Measurements from ENCODE around the gene MINAR1. TPM values are rescaled to one million over a fixed set of nuclear protein-coding genes. Genes with fewer than 3 reads are reported as not detected.
A peak's percentile ranks its signal among the peaks of the same experiment; 100 is the strongest.

The MINAR1 gene, protein sequence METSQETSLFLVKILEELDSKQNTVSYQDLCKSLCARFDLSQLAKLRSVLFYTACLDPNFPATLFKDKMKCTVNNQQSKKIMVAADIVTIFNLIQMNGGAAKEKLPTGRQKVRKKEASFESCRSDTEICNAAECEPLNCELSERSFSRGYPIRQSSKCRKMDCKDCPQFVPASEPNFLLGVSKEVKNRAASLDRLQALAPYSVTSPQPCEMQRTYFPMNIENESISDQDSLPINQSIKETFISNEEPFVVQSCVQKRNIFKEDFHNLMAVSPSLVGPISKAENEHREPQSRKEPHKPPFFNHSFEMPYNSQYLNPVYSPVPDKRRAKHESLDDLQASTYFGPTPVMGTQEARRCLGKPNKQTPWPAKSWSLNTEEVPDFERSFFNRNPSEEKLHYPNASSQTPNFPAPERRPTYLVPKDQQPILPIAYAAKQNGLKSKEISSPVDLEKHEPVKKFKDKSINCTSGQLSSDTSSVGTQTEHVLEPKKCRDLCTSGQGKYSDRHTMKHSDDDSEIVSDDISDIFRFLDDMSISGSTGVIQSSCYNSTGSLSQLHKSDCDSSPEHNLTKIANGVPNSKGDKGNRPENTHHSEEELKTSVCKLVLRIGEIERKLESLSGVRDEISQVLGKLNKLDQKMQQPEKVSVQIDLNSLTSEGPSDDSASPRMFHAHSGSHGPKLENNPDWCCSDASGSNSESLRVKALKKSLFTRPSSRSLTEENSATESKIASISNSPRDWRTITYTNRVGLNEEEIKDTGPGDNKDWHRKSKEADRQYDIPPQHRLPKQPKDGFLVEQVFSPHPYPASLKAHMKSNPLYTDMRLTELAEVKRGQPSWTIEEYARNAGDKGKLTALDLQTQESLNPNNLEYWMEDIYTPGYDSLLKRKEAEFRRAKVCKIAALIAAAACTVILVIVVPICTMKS
- total RNA-seq, result under 1 TPM; 0.50 to 0.58 TPM
- 1 to 10 TPM in 1 of 6 donors, under 1 TPM in 5; 0.51 to 1.0 (median 0.81) TPM for polyA plus RNA-seq (ENCODE audit: insufficient read length in 6 of 6)
- long read RNA-seq, donor 1, result 0 reads
- long read RNA-seq, donor 2, result 0 reads
- long read RNA-seq, donor 3, result 0 reads
- long read RNA-seq, donor 4, result 0 reads
- long read RNA-seq, donor 5, result 0 reads
- long read RNA-seq, donor 6, result 0 reads
- long read RNA-seq, donor 7, result 0 reads
- long read RNA-seq, donor 8, result 0 reads
- long read RNA-seq, donor 9, result 0 reads
- long read RNA-seq, donor 10, result 0 reads
- long read RNA-seq, donor 11, result 0 reads
- long read RNA-seq, donor 12, result 0 reads

DNA sequence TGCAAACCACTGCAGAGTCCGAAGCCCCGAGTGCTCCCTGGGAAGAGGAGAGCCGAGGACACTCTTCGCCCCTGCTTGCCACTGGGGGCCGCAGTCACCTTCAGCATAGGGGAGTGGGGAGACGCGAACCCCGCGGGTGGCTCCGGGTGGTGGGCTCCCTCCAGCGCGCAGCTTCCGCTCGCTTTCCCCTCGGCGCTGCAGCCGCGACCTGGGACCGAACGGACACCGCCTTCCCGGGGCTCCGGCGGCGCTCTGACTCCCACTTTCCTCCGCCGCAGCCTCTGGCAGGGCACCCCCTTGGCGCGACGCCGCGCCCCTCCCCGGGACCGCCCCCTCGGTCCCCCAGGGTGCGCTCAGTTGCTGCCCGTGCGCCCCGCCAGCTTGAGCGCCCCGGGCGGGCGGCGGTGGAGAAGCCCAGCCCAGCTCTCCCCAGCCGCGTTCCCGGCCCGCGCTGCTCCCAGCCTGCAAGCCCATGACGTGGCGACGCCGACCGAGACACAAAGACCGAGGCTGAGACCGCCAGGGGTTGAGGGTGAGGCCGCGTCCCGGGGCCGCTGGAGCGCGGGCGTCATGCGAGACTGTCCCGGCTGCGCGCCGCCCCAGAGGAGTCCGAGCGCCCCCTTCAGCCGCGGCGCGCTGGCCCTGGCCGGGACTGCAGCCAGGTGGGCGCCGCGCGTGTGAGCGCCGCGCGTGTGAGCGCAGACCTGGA, at the start of gene MINAR1:
TSS of gene MINAR1 (plus strand) at position 701 of the 709 bp plus-strand sequence. CDS start 23,812 bp downstream, outside the sequence.
- peaks cover 0 to 18% of the 10 kb centered on the region in 2 donors for H3K4me1 ChIP-seq
- H3K9me3 ChIP-seq, result no peaks in the 10 kb centered on the region
- H3K27ac ChIP-seq, result no peak within 1 kb of the TSS
- H3K27me3 ChIP-seq, result peaks cover 58 to 96% of the 10 kb centered on the region in 2 donors
- ATAC-seq (peak; percentile 78), DNase-seq (peak in 3 of 4 donors; percentile 23 to 77 (median 30))
- H3K36me3 ChIP-seq, result no peaks in the 10 kb centered on the region
- intact Hi-C loops (cut with DNase I), result no loop called here
- TF ChIP-seq, protein P1, sequence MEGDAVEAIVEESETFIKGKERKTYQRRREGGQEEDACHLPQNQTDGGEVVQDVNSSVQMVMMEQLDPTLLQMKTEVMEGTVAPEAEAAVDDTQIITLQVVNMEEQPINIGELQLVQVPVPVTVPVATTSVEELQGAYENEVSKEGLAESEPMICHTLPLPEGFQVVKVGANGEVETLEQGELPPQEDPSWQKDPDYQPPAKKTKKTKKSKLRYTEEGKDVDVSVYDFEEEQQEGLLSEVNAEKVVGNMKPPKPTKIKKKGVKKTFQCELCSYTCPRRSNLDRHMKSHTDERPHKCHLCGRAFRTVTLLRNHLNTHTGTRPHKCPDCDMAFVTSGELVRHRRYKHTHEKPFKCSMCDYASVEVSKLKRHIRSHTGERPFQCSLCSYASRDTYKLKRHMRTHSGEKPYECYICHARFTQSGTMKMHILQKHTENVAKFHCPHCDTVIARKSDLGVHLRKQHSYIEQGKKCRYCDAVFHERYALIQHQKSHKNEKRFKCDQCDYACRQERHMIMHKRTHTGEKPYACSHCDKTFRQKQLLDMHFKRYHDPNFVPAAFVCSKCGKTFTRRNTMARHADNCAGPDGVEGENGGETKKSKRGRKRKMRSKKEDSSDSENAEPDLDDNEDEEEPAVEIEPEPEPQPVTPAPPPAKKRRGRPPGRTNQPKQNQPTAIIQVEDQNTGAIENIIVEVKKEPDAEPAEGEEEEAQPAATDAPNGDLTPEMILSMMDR (IDR thresholded peaks at IDR 0.05), result no peak
- H3K4me3 ChIP-seq, result peak within 1 kb of the TSS; percentile 24 to 31

DNA sequence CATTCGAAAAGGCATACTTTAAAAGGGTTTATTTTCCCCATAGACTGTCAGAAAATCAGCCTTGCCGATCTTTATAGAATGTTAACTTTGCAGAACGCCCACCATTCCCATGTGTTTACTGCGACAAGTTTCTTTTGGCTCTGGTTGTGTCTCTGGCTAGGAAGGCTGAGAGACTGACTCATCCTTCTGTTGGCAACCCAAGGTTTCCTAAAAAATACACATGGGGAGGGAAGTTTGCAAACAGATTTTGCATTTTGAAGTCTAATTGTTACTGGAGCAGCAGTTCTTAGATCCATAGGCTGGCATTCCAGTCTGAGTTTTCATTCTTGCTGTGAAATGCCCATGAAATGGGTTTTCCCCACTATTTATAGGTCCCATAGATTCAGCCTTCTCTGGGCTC, 37.9 kb upstream of the MINAR1 start:
- TF ChIP-seq, protein P1 (IDR thresholded peaks at IDR 0.05), result no peak
- no peaks in the 10 kb centered on the region for H3K36me3 ChIP-seq
- H3K4me3 ChIP-seq, result no peak overlapping the region
- no peak overlapping the region for H3K27ac ChIP-seq
- intact Hi-C loops (cut with DNase I), result no loop called here
- no peaks in the 10 kb centered on the region for H3K9me3 ChIP-seq
- ATAC-seq, result no peak
- DNase-seq, result no peak
- H3K27me3 ChIP-seq, result no peaks in the 10 kb centered on the region
- H3K4me1 ChIP-seq, result no peaks in the 10 kb centered on the region

DNA sequence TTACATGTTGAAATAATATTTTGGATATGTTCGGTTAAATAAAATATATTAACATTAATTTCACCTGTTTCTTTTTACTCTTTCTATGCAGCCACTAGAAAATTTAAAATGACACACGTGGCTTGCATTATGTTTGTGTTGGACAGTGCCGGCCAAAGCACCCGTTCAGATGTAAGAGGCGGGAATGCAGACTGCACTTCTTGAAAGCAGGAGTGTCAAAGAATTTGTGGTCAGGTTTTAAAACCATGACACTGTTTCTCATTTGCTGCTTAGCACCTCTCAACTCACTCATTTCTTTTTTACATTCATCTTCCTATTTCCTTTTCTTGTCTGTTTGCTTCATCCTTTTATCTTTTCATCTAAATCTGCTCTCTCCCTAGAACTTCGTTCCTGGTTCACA, 35.3 kb upstream of the MINAR1 start:
- Histone ChIP-seq H3K9me3 (no peaks in the 10 kb centered on the region), H3K27ac (no peak overlapping the region), H3K36me3 (no peaks in the 10 kb centered on the region), H3K4me1 (no peaks in the 10 kb centered on the region), H3K4me3 (no peak overlapping the region), H3K27me3 (no peaks in the 10 kb centered on the region)
- no peak for ATAC-seq
- no peak for DNase-seq
- intact Hi-C loops (cut with DNase I), result no loop called here
- TF ChIP-seq, protein P1 (IDR thresholded peaks at IDR 0.05), result no peak

DNA sequence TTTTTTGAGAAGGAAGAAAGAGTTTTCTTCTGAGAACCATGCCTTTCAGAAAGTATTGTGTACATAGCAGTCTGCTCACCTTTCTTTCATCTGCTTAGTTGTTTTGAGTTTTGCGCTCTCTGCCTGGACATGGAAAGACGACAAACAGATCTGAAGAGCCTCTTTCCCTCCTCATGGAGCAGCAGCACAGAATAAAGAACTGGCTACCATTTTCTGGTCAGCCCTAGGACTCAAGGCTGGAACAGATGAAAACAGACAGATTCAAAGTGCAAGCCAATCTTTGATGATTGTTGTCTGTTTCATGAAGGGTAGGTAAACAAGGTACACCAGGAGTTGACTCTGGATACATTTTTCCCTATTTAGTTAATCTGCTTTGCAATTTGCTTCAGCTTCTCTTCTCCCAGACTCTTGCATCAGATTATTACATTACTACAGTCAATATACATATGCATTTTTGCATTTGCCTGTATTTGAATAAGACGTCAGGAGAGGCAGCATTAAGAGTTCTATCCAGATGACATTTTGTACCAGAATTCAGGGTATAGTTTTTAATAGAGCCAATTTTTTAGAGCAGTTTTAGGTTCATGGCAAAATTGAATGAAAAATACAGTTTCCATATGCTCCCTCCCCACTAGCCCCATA, 34.7 kb upstream of the MINAR1 start:
- Histone ChIP-seq H3K9me3 (no peaks in the 10 kb centered on the region), H3K27ac (no peak overlapping the region), H3K4me3 (no peak overlapping the region), H3K27me3 (peaks cover 0 to 1% of the 10 kb centered on the region in 2 donors), H3K36me3 (no peaks in the 10 kb centered on the region), H3K4me1 (no peaks in the 10 kb centered on the region)
- TF ChIP-seq, protein P1 (IDR thresholded peaks at IDR 0.05), result no peak
- DNase-seq (no peak), ATAC-seq (no peak)
- intact Hi-C loops (cut with DNase I), result no loop called here
